GM12872 (cell line): ENCODE measurements around the gene OSBPL8.
A peak's percentile ranks its signal among the peaks of the same experiment; 100 is the strongest.

Experiments
- CTCF ChIP-seq: IDR thresholded peaks from 3 replicates; pipeline ENCODE4 v1.5.1; 2011; ENCODE audit warnings: low read depth, mild to moderate bottlenecking, low read length, moderate library complexity; ENCODE audit not compliant: insufficient read depth

OSBPL8 gene

GRCh38 chr12:76559400-76560085, at the start of gene OSBPL8:
Gene OSBPL8, minus strand, starts transcription at chr12:76559771. Its CDS starts 72,220 bp downstream, at chr12:76487551.
- TF ChIP-seq CTCF = 0 out of 3 replicates have a peak, but pooled peaks have one; percentile 16

GRCh38 chr12:76608070-76608469, 48.5 kb upstream of the OSBPL8 start:
- no peak for TF ChIP-seq CTCF

- TF ChIP-seq CTCF = no peak
Observed at GRCh38 chr12:76595056-76595455, 35.5 kb upstream of the OSBPL8 start.

- no peak for TF ChIP-seq CTCF
Observed at GRCh38 chr12:76591476-76591875, 31.9 kb upstream of the OSBPL8 start.

- no peak for TF ChIP-seq CTCF
Observed at GRCh38 chr12:76590131-76590530, 30.6 kb upstream of the OSBPL8 start.

- no peak for TF ChIP-seq CTCF
Observed at GRCh38 chr12:76588881-76589565, 29.5 kb upstream of the OSBPL8 start.

- TF ChIP-seq CTCF = no peak
Observed at GRCh38 chr12:76587428-76588178, 28.0 kb upstream of the OSBPL8 start.
